K562 (cell line): Measurements from ENCODE around the gene HEXIM2. TPM values are rescaled to one million over a fixed set of nuclear protein-coding genes. Genes with fewer than 3 reads are reported as not detected.
A peak's percentile ranks its signal among the peaks of the same experiment; 100 is the strongest.

Experiments
- BRCA1 ChIP-seq, 2 experiments: fragments of 450-650 bp in 1 of 2; sonication (generic) in 1 of 2; formaldehyde crosslinking in 1 of 2; IDR thresholded peaks; 2 replicates each; pipeline versions ENCODE4 v1.5.0 to v1.6.1; 2017 to 2020; ENCODE audit warnings: mild to moderate bottlenecking in 1 of 2, missing genetic modification reagents in 1 of 2
- ERF ChIP-seq: fragments of 450-650 bp; formaldehyde crosslinking; IDR thresholded peaks from 2 replicates; pipeline ENCODE4 v1.4.0; 2020; ENCODE audit warnings: mild to moderate bottlenecking, mixed read lengths
- HOMEZ ChIP-seq: fragments of 250-450 bp; sonication (Bioruptor Pico); IDR thresholded peaks from 2 replicates; pipeline ENCODE4 v1.4.0; 2020; ENCODE audit warnings: mild to moderate bottlenecking, moderate library complexity
- KAT7 ChIP-seq: sonication (generic); formaldehyde crosslinking; IDR thresholded peaks from 2 replicates; pipeline ENCODE4 v1.8.0; 2022; ENCODE audit warnings: missing genetic modification reagents, mild to moderate bottlenecking, borderline replicate concordance
- MAX ChIP-seq: sonication (generic); formaldehyde crosslinking; IDR thresholded peaks from 2 replicates; pipeline ENCODE4 v1.9.0; 2022; ENCODE audit warnings: mild to moderate bottlenecking, missing genetic modification reagents
- MYC ChIP-seq, 2 experiments: fragments of 250-450 bp in 1 of 2; sonication (Bioruptor Pico) in 1 of 2; IDR thresholded peaks; 2 replicates each; pipeline versions ENCODE4 v1.5.1 to v1.6.1; 2012 to 2021; ENCODE audit warnings: low read depth in 2 of 2, borderline replicate concordance in 1 of 2, improper control_type of control experiment in 1 of 2, low read length in 1 of 2, mild to moderate bottlenecking in 1 of 2, moderate library complexity in 1 of 2
- SRSF3 ChIP-seq: fragments of 200-400 bp; formaldehyde crosslinking; IDR thresholded peaks from 2 replicates; pipeline ENCODE4 v1.6.1; 2016; ENCODE audit warnings: mild to moderate bottlenecking, low read length, moderate library complexity; ENCODE audit not compliant: insufficient read depth
- polyA plus RNA-seq, 8 experiments: library from polyadenylated mRNA; depleted of rRNA in 4 of 8; stranded (reverse) in 5 of 8; unstranded in 3 of 8; fragments of >200 nt; fragmentation: Nextera tagmentation in 2 of 8; fragmentation: Illumina TruSeq in 1 of 8; extraction: Ambion mirVana in 2 of 8; extraction: Trizol in 1 of 8; gene quantifications; 2 replicates each; pipeline versions ENCODE4 v1.2.1 to v1.2.3, GENCODE V29; 2011 to 2014; ENCODE audit warnings: inconsistent platforms in 1 of 8, missing spikeins in 1 of 8
- total RNA-seq, 7 experiments: library from RNA; depleted of rRNA in 6 of 7; stranded (reverse); fragments of >200 nt in 6 of 7; fragmentation: Illumina TruSeq in 2 of 7; extraction: Trizol in 2 of 7; gene quantifications; 2 replicates each; pipeline versions ENCODE4 v1.2.1 to v1.2.3, GENCODE V29; 2011 to 2021; ENCODE audit warnings: low replicate concordance in 1 of 7
- TF ChIP-seq, protein P1 (sequence below), 2 experiments: fragments of 450-650 bp; formaldehyde crosslinking in 1 of 2; IDR thresholded peaks; 2 replicates each; pipeline versions ENCODE4 v1.4.0 to v1.6.1; 2014 to 2020; ENCODE audit warnings: mild to moderate bottlenecking in 2 of 2, borderline replicate concordance in 1 of 2, low read depth in 1 of 2
- TF ChIP-seq, protein P2 (sequence below): sonication (generic); formaldehyde crosslinking; IDR thresholded peaks from 2 replicates; pipeline ENCODE4 v1.5.0; 2020; ENCODE audit warnings: missing genetic modification reagents

The HEXIM2 gene
- total and polyA plus RNA-seq, 9 of the 15 experiments (the other 6 are each of a cell fraction or from before 2014, with no cell fraction given), result 0.69 to 3.4 (median 1.1) TPM; not detected in 2

GRCh38 chr17:45160447-45161287 is 1.0 kb upstream of the HEXIM2 start (continued):
- TF ChIP-seq, protein P1, sequence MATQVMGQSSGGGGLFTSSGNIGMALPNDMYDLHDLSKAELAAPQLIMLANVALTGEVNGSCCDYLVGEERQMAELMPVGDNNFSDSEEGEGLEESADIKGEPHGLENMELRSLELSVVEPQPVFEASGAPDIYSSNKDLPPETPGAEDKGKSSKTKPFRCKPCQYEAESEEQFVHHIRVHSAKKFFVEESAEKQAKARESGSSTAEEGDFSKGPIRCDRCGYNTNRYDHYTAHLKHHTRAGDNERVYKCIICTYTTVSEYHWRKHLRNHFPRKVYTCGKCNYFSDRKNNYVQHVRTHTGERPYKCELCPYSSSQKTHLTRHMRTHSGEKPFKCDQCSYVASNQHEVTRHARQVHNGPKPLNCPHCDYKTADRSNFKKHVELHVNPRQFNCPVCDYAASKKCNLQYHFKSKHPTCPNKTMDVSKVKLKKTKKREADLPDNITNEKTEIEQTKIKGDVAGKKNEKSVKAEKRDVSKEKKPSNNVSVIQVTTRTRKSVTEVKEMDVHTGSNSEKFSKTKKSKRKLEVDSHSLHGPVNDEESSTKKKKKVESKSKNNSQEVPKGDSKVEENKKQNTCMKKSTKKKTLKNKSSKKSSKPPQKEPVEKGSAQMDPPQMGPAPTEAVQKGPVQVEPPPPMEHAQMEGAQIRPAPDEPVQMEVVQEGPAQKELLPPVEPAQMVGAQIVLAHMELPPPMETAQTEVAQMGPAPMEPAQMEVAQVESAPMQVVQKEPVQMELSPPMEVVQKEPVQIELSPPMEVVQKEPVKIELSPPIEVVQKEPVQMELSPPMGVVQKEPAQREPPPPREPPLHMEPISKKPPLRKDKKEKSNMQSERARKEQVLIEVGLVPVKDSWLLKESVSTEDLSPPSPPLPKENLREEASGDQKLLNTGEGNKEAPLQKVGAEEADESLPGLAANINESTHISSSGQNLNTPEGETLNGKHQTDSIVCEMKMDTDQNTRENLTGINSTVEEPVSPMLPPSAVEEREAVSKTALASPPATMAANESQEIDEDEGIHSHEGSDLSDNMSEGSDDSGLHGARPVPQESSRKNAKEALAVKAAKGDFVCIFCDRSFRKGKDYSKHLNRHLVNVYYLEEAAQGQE (IDR thresholded peaks at IDR 0.05; ENCODE audit: borderline replicate concordance), result peak; percentile 9; the same call in 1 of the 2 replicates
- TF ChIP-seq, protein P1 (CRISPR knock-in tag; IDR thresholded peaks at IDR 0.05; ENCODE audit: low read depth), result no peak
- TF ChIP-seq ERF (CRISPR knock-in tag), result 0 out of 2 replicates have a peak, but pooled peaks have one; percentile 53
- no peak for TF ChIP-seq BRCA1 (IDR thresholded peaks at IDR 0.05)
- peak; percentile 22; the same call in 1 of the 2 replicates for TF ChIP-seq BRCA1 (CRISPR knock-in tag; IDR thresholded peaks at IDR 0.05)
- peak; percentile 88; the same call in 1 of the 2 replicates for TF ChIP-seq KAT7 (CRISPR knock-in tag)
- TF ChIP-seq, protein P2, sequence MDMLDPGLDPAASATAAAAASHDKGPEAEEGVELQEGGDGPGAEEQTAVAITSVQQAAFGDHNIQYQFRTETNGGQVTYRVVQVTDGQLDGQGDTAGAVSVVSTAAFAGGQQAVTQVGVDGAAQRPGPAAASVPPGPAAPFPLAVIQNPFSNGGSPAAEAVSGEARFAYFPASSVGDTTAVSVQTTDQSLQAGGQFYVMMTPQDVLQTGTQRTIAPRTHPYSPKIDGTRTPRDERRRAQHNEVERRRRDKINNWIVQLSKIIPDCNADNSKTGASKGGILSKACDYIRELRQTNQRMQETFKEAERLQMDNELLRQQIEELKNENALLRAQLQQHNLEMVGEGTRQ (CRISPR knock-in tag), result no peak
- TF ChIP-seq MAX (CRISPR knock-in tag), result peak; percentile 10; the same call in 1 of the 2 replicates
- TF ChIP-seq SRSF3, result peak; percentile 95; the same call in 1 of the 2 replicates
- TF ChIP-seq MYC (IDR thresholded peaks at IDR 0.05; ENCODE audit: low read depth, low read length), result peak; percentile 26; the same call in 1 of the 2 replicates
- no peak for TF ChIP-seq MYC (CRISPR knock-in tag; IDR thresholded peaks at IDR 0.05; ENCODE audit: borderline replicate concordance, low read depth)
- TF ChIP-seq HOMEZ (CRISPR knock-in tag), result 0 out of 2 replicates have a peak, but pooled peaks have one; percentile 5
